ENCODE data around the gene PGAM5.

PGAM5 gene

GRCh38 chr12:132723015-132723763 is 12.5 kb downstream of the PGAM5 start:
- DNase-seq = no peak

- DNase-seq = no peak
Measured at GRCh38 chr12:132723764-132724140, 13.1 kb downstream of the PGAM5 start.

GRCh38 chr12:132724506-132725241 is 14.0 kb downstream of the PGAM5 start:
- DNase-seq = no peak

- DNase-seq = no peak
Measured at GRCh38 chr12:132726386-132726785, 15.7 kb downstream of the PGAM5 start.

- DNase-seq = no peak
Measured at GRCh38 chr12:132727091-132727794, 16.6 kb downstream of the PGAM5 start.

- DNase-seq = no peak
Measured at GRCh38 chr12:132728502-132728901, 17.9 kb downstream of the PGAM5 start.

- DNase-seq = no peak
Measured at GRCh38 chr12:132729541-132730320, 19.1 kb downstream of the PGAM5 start.

- DNase-seq = no peak
Measured at GRCh38 chr12:132730353-132730752, 19.7 kb downstream of the PGAM5 start.

GRCh38 chr12:132731574-132731973 is 20.9 kb downstream of the PGAM5 start:
- no peak for DNase-seq

- DNase-seq = no peak
Measured at GRCh38 chr12:132734206-132734605, 23.6 kb downstream of the PGAM5 start.

- no peak for DNase-seq
Measured at GRCh38 chr12:132735496-132735895, 24.9 kb downstream of the PGAM5 start.

- DNase-seq = no peak
Measured at GRCh38 chr12:132736378-132736777, 25.7 kb downstream of the PGAM5 start.

GRCh38 chr12:132736913-132737312 is 26.3 kb downstream of the PGAM5 start:
- no peak for DNase-seq

GRCh38 chr12:132739600-132740312 is 29.1 kb downstream of the PGAM5 start:
- DNase-seq = no peak

- DNase-seq = no peak
Measured at GRCh38 chr12:132740313-132740646, 29.6 kb downstream of the PGAM5 start.

- no peak for DNase-seq
Measured at GRCh38 chr12:132740652-132741051, 30.0 kb downstream of the PGAM5 start.

GRCh38 chr12:132741620-132742019 is 31.0 kb downstream of the PGAM5 start:
- no peak for DNase-seq

GRCh38 chr12:132743831-132744230 is 33.2 kb downstream of the PGAM5 start:
- DNase-seq = no peak

GRCh38 chr12:132746613-132747012 is 36.0 kb downstream of the PGAM5 start:
- no peak for DNase-seq

- DNase-seq = no peak
Measured at GRCh38 chr12:132747395-132747794, 36.8 kb downstream of the PGAM5 start.

GRCh38 chr12:132747896-132748295 is 37.3 kb downstream of the PGAM5 start:
- DNase-seq = no peak

- DNase-seq = no peak
Measured at GRCh38 chr12:132748319-132748718, 37.7 kb downstream of the PGAM5 start.

Measured in NCI-H2107 (cell line).